C1 segment of cervical spinal cord (tissue), 14 donors: ENCODE results near the gene KCNJ12.

Experiments
- DNase-seq, 14 donors: peaks; one replicate each; lab custom pipeline; 2025; lab: John Stamatoyannopoulos, UW

The KCNJ12 gene

GRCh38 chr17:21368545-21369246, 7.5 kb upstream of the KCNJ12 start:
- no peak for DNase-seq

- DNase-seq, result no peak
Measured at GRCh38 chr17:21369395-21369794, 6.8 kb upstream of the KCNJ12 start.

- DNase-seq, result peak in 2 of 14 donors; percentile 11 to 64
Measured at GRCh38 chr17:21370430-21370829, 5.7 kb upstream of the KCNJ12 start.

- DNase-seq, result peak in 1 of 14 donors; percentile 75
Measured at GRCh38 chr17:21371511-21372081, 4.6 kb upstream of the KCNJ12 start.

- DNase-seq, result no peak
Measured at GRCh38 chr17:21372256-21372954, 3.8 kb upstream of the KCNJ12 start.

DNA sequence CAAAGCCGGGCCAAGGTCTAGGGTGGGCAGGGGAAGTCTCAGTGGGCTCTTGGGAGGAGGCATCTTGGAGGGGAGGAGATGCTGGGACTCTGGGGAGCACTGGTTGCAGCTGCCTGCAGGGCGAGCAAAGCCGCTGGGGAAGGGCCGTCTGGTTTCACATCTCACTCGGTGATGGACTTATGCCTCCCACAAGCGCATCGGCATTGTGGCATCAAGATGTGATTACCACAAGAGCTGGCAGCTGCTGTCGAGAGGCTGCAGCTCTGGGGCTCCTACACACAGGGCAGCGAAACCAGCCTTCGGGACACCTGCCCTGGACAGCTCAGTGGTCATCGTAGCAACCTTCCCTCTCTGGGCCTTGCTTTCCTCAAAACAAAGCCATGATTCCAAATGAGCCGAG, 3.1 kb upstream of the KCNJ12 start:
- no peak for DNase-seq

GRCh38 chr17:21373696-21374440, 2.3 kb upstream of the KCNJ12 start:
- DNase-seq, result no peak

- no peak for DNase-seq
Measured at GRCh38 chr17:21374441-21375161, 1.6 kb upstream of the KCNJ12 start.

DNA sequence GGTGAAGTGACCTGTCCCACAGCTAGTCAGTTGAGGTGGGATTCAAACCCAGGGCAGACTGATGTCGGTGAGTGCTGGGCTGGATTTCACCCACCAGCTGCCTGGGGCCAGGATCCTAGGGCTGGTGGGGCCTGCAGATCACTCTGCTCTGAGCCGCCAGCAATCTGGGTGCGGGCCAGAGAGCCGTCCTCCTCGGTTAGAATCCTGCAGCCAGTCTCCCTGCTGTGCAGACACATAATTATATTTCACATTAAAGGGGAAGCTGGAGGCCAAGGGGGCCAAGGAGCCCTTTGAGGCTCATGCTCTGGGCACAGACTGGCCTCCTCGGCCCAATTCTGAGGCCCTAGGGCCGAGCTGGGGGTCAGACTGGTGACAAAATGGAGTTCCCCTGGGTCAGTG, 996 bp upstream of the KCNJ12 start:
- no peak for DNase-seq

GRCh38 chr17:21375757-21376080, 438 bp upstream of the KCNJ12 start:
- DNase-seq, result no peak

- DNase-seq, result no peak
Measured at GRCh38 chr17:21376759-21377690, 868 bp downstream of the KCNJ12 start.

DNA sequence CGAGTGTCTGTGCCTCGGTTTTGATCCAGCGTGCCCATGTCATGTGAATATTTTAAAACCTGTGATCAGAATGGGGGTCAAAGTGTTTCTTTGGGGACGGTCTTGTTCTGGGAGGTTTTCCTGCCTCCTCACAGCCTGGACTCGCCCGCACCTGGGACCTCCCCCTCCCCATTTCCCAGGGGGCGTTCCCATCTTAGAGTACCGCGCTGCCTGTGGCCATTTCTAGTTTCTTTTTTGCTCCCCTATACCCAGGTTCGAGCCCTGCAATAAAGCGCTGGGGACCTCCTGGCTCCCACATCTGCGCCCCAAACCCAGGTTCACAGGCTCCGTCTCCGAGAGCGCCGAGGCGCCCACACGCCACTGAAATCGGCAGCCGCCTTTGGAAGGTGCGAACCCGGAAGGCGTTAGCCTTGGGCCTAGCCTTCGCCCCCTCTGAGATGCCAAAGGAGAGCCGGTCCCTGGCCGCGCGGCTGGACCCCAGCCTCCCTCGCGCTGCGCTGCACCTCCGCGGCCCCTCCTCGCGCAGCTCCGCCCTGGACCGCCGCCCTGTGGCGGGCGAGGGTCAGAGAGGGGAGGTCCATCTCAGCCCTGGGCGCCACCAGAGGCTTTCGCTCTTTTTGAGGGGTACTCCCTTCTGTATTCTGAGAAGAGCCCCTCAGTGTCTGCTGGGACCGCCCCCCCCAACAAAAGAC, 1.7 kb downstream of the KCNJ12 start:
- DNase-seq, result no peak

DNA sequence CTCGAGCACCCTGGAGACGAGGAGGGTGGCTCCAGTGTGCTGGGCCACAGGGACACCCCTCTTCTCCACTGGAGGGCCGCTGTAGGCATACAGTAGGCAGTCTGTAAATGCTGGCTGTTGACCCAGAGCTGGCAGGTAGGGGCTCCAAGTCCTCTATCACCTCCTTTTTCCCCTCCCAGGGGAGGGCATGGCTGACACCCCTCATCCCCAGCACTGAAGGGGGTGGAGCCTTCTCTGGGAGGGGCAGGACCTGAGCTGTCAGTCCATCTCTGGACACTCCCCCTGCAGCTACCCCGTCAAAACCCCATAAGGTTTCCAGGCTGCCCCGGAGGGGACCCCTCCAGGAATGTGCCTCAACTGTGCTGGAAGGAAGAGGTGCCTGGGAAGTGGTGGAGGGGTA, 2.4 kb downstream of the KCNJ12 start:
- DNase-seq, result peak in 1 of 14 donors; percentile 78

DNA sequence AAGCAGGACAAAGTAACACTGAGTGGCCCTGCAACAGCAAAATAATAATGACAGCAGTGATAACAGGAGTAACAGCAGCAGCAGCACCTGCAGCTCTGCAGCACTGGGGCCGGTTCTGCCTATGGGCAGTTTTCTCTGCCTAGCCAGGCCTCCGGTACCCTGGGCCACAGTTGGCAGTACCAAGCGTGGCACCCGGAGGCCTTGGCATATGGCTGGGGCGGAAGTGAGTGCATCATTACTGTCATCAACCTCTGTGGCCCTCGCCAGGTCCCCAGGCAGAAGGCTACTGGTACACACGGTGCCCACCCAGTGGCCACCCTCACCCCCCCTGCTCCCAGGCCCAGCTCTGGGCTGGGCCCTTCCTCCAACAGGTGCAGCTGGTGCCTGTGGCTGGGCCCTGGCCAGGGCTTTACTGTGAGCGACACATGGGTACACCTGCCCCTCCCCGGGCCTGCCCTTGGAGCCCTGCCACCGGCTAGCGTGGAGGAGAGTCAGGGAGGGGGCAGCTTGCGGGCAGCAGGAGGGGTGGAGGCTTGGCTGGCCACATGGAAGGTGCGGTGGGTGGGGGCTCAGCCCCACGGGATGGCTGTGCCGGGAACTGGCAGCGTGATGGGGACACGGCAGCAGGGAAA, 3.0 kb downstream of the KCNJ12 start:
- DNase-seq, result peak in 2 of 14 donors; percentile 60 to 97

- DNase-seq, result no peak
Measured at GRCh38 chr17:21380659-21381058, 4.5 kb downstream of the KCNJ12 start.

GRCh38 chr17:21381076-21381706, 5.0 kb downstream of the KCNJ12 start:
- no peak for DNase-seq

DNA sequence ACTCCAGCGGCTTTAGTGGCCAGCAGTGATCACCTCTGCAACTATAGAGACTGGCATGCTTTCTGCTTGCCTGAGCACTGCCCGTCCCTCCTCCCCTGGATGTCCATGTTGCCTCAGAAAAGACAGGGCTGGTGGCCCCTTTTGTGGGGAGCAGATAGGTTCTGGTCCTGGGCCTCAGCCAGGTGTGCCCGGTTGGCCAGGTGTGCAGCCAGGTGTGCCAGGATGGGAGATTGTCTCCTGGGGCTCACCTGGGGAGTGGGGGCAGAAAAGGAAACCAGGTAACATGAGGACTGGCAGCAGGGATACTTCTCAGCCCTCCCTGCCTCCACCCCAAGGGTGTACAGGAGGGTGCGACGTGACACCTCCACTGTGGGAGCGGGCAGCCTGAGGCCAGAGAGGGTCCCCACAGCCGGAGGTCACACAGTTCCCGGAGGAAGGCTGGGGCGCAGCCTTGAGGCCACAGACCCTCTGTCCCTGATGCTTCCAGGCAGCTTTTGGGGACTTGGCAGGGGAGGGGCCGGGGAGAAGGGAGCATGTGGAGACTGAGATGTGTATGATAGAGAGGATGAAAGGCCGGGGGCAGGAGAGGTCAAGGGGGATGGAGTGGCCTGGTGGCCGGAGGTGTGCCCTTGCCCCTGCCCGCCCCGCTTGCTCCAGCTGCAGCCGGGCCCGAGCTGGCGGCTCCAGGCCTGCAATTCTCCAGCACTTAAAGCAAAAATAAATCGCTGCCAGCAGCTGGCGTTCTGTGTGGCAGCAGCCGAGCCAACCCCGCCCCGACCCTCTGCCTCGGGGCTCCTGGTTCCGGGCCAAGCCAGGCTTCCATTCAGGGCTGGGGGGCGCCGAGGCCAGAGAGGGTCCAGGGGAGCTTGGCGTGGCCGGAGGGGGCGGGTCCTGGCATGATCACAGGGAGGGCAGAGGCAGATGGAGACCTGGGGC, 6.7 kb downstream of the KCNJ12 start:
- no peak for DNase-seq
